Prostate gland (tissue), 2 donors: ENCODE data around the gene MYCBP2. TPM values are rescaled to one million over a fixed set of nuclear protein-coding genes. Genes with fewer than 3 reads are reported as not detected.

Experiments used
- DNase-seq: peaks from one replicate; pipeline ENCODE4 v3.0.0-alpha.2; 2019; ENCODE audit warnings: low spot score
- H3K27ac ChIP-seq, 2 donors: fragments of 200-600 bp; sonication (generic); 2 replicates each; pipeline ENCODE4 v1.5.1; 2017 to 2019
- H3K27me3 ChIP-seq: fragments of 200-600 bp; sonication (generic); replicated peaks from 2 replicates; pipeline ENCODE4 v1.5.1; 2019; ENCODE audit not compliant: insufficient read depth
- H3K36me3 ChIP-seq, 2 donors: fragments of 200-600 bp; sonication (generic); 1 replicate in 1 of 2; 2 replicates in 1 of 2; pipeline versions ENCODE4 v1.5.1 to v1.8.1; 2017 to 2019
- H3K4me1 ChIP-seq: fragments of 200-600 bp; sonication (generic); replicated peaks from 2 replicates; pipeline ENCODE4 v1.5.1; 2019
- H3K4me3 ChIP-seq, 2 donors: fragments of 200-600 bp; sonication (generic); 2 replicates each; pipeline ENCODE4 v1.5.1; 2017 to 2019
- H3K9me3 ChIP-seq: fragments of 200-600 bp; sonication (generic); 2 replicates; pipeline ENCODE4 v1.5.1; 2017
- POLR2A ChIP-seq: fragments of 450-650 bp; IDR thresholded peaks from one replicate; pipeline ENCODE4 v1.6.1; 2016; ENCODE audit warnings: antibody characterized with exemption, mild to moderate bottlenecking
- POLR2AphosphoS5 ChIP-seq: sonication (generic); formaldehyde crosslinking; IDR thresholded peaks from one replicate; pipeline ENCODE4 v1.6.1; 2017; ENCODE audit warnings: antibody characterized with exemption
- WGBS: methylation state at CpG from one replicate; pipeline ENCODE4 v1.1.5; 2018; 5-methylcytosine and 5-hydroxymethylcytosine counted together
- intact Hi-C: fragments of 100-400 bp; cut with DNase I; formaldehyde crosslinking; loops from one replicate; pipeline ENCODE4 v1.14.2; 2022
- total RNA-seq, 2 donors: library from RNA; depleted of rRNA; stranded (reverse); fragments of >200 nt; gene quantifications; one replicate each; pipeline ENCODE4 v1.1.0, GENCODE V29; 2016
- TF ChIP-seq, protein P1 (sequence below), 4 experiments: fragments of 200-600 bp in 2 of 4; fragments of 450-650 bp in 2 of 4; sonication (generic) in 2 of 4; IDR thresholded peaks; 1 replicate in 3 of 4; 2 replicates in 1 of 4; pipeline ENCODE4 v1.5.1; 2016 to 2019; ENCODE audit warnings: antibody characterized with exemption in 4 of 4, mild to moderate bottlenecking in 2 of 4, moderate library complexity in 2 of 4

Gene MYCBP2
- total RNA-seq, 2 donors from 2014 or later: 127 to 132 TPM

- Histone ChIP-seq H3K9me3 (no peaks in the 10 kb centered on the region), H3K27me3 (no peaks in the 10 kb centered on the region), H3K4me3 (no peak overlapping the region), H3K36me3 (peaks cover 0 to 4% of the 10 kb centered on the region in 2 donors), H3K4me1 (no peaks in the 10 kb centered on the region), H3K27ac (no peak overlapping the region)
- 90% methylated on average over 2 of the region's 2 CpGs for WGBS
- TF ChIP-seq, protein P1, sequence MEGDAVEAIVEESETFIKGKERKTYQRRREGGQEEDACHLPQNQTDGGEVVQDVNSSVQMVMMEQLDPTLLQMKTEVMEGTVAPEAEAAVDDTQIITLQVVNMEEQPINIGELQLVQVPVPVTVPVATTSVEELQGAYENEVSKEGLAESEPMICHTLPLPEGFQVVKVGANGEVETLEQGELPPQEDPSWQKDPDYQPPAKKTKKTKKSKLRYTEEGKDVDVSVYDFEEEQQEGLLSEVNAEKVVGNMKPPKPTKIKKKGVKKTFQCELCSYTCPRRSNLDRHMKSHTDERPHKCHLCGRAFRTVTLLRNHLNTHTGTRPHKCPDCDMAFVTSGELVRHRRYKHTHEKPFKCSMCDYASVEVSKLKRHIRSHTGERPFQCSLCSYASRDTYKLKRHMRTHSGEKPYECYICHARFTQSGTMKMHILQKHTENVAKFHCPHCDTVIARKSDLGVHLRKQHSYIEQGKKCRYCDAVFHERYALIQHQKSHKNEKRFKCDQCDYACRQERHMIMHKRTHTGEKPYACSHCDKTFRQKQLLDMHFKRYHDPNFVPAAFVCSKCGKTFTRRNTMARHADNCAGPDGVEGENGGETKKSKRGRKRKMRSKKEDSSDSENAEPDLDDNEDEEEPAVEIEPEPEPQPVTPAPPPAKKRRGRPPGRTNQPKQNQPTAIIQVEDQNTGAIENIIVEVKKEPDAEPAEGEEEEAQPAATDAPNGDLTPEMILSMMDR (IDR thresholded peaks at IDR 0.05): no peak
- TF ChIP-seq POLR2A: no peak
- TF ChIP-seq POLR2AphosphoS5: no peak
- intact Hi-C loops: no loop called here
- no peak for DNase-seq
Measured at GRCh38 chr13:77067519-77067918, 259.4 kb downstream of the MYCBP2 start.

GRCh38 chr13:77065461-77066147 lies 261.3 kb downstream of the MYCBP2 start:
- peaks cover 0 to 4% of the 10 kb centered on the region in 2 donors for H3K36me3 ChIP-seq
- H3K4me1 ChIP-seq: no peaks in the 10 kb centered on the region
- no peak overlapping the region for H3K4me3 ChIP-seq
- H3K9me3 ChIP-seq: no peaks in the 10 kb centered on the region
- no peak for TF ChIP-seq POLR2A
- no peak for TF ChIP-seq POLR2AphosphoS5
- TF ChIP-seq, protein P1 (IDR thresholded peaks at IDR 0.05): no peak
- no peak for DNase-seq
- intact Hi-C loops: no loop called here
- no peak overlapping the region for H3K27ac ChIP-seq
- WGBS: 70% methylated on average over 5 of the region's 5 CpGs
- H3K27me3 ChIP-seq: no peaks in the 10 kb centered on the region

DNA sequence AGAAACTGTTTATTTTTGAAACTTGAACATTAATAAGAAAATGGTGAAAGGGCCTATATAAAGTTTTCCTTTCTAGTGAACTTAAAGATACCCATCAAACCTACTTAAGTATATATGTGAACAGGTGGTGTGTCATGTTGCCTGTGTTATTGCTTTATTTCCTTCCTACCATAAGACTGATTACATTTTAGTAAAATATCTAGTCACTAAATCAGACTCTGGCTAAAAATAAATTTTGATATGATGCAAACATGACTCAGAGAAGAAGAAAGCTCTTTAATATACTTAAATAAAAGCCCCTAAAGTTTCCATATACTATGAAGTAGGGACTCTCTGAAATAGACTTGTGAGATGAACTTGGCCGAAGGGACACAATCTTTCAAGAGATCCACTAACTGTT lies 264.8 kb downstream of the MYCBP2 start:
- intact Hi-C loops: no loop called here
- TF ChIP-seq, protein P1 (IDR thresholded peaks at IDR 0.05): no peak
- no peak for TF ChIP-seq POLR2AphosphoS5
- TF ChIP-seq POLR2A: no peak
- no peaks in the 10 kb centered on the region for H3K9me3 ChIP-seq
- no peak overlapping the region for H3K4me3 ChIP-seq
- H3K27me3 ChIP-seq: no peaks in the 10 kb centered on the region
- H3K4me1 ChIP-seq: no peaks in the 10 kb centered on the region
- DNase-seq: no peak
- H3K36me3 ChIP-seq: no peaks in the 10 kb centered on the region
- H3K27ac ChIP-seq: no peak overlapping the region
- 94% methylated on average over 1 of the region's 1 CpG for WGBS

- WGBS: 96% methylated on average over 2 of the region's 2 CpGs
- Histone ChIP-seq H3K36me3 (no peaks in the 10 kb centered on the region), H3K4me1 (no peaks in the 10 kb centered on the region), H3K4me3 (no peak overlapping the region), H3K9me3 (no peaks in the 10 kb centered on the region), H3K27me3 (no peaks in the 10 kb centered on the region), H3K27ac (no peak overlapping the region)
- TF ChIP-seq POLR2A (no peak), POLR2AphosphoS5 (no peak)
- TF ChIP-seq, protein P1 (IDR thresholded peaks at IDR 0.05): no peak
- DNase-seq: no peak
- intact Hi-C loops: no loop called here
Measured at GRCh38 chr13:77061362-77061761, 265.5 kb downstream of the MYCBP2 start.

DNA sequence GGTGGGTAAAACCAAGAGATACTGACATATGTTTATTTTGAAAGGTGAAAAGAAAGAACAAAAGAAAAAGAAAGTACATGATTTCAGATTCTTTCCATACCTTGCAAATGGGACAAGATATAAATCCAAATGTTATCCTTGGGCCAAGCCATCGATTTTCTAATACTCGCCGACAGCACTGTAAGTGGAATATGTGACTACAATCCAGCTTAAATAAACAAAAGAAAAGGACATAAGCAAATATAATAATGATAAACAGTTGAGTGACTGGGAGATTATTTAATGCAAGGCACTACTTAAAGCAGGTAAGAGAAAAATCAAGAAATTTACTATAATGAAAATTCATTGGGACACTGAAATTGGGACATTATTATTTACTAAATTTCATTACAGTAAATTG lies 270.0 kb downstream of the MYCBP2 start:
- no peaks in the 10 kb centered on the region for H3K27me3 ChIP-seq
- no peaks in the 10 kb centered on the region for H3K36me3 ChIP-seq
- WGBS: 64% methylated on average over 3 of the region's 3 CpGs
- H3K4me1 ChIP-seq: no peaks in the 10 kb centered on the region
- no peak for TF ChIP-seq POLR2AphosphoS5
- no peak for TF ChIP-seq POLR2A
- TF ChIP-seq, protein P1 (IDR thresholded peaks at IDR 0.05): no peak
- DNase-seq: no peak
- no peaks in the 10 kb centered on the region for H3K9me3 ChIP-seq
- H3K4me3 ChIP-seq: no peak overlapping the region
- peak overlapping the region in 1 of 2 donors; percentile 67 for H3K27ac ChIP-seq
- intact Hi-C loops: no loop called here
